K562 (cell line): ENCODE measurements around the gene ALOX5. TPM values are rescaled to one million over a fixed set of nuclear protein-coding genes. Genes with fewer than 3 reads are reported as not detected.

Experiments used
- ARNT ChIP-seq, 2 experiments: fragments of 450-650 bp; IDR thresholded peaks; 2 replicates each; pipeline ENCODE4 v1.6.1; 2016; ENCODE audit warnings: mild to moderate bottlenecking in 1 of 2
- BACH1 ChIP-seq: fragments of 200-800 bp; sonication (Bioruptor generic); IDR thresholded peaks from 2 replicates; pipeline ENCODE4 v1.6.1; 2016; ENCODE audit warnings: missing genetic modification characterization, missing compliant biosample characterization
- BRF2 ChIP-seq: IDR thresholded peaks from 3 replicates; pipeline ENCODE4 v1.6.1; 2011; ENCODE audit warnings: borderline replicate concordance, mild to moderate bottlenecking; ENCODE audit not compliant: insufficient read length, insufficient read depth
- CEBPB ChIP-seq: fragments of 450-650 bp; IDR thresholded peaks from 2 replicates; pipeline ENCODE4 v1.6.1; 2016; ENCODE audit warnings: missing genetic modification characterization, missing compliant biosample characterization
- FOXJ2 ChIP-seq: fragments of 200-800 bp; sonication (Bioruptor generic); IDR thresholded peaks from 2 replicates; pipeline ENCODE4 v1.6.1; 2016; ENCODE audit warnings: missing genetic modification characterization, missing compliant biosample characterization
- FOXP1 ChIP-seq: sonication (generic); formaldehyde crosslinking; IDR thresholded peaks from 2 replicates; pipeline ENCODE4 v1.8.0; 2022; ENCODE audit warnings: mild to moderate bottlenecking, missing genetic modification reagents
- GABPA ChIP-seq: fragments of 200-800 bp; sonication (Bioruptor generic); conservative IDR thresholded peaks from 2 replicates; pipeline ENCODE4 v1.6.1; 2016; ENCODE audit warnings: low read depth, missing genetic modification characterization, missing compliant biosample characterization
- GTF2F1 ChIP-seq: IDR thresholded peaks from 2 replicates; pipeline ENCODE4 v1.6.1; 2011; ENCODE audit warnings: low read depth, low read length, improper control_type of control experiment
- HOMEZ ChIP-seq: fragments of 250-450 bp; sonication (Bioruptor Pico); IDR thresholded peaks from 2 replicates; pipeline ENCODE4 v1.4.0; 2020; ENCODE audit warnings: mild to moderate bottlenecking, moderate library complexity
- MCM5 ChIP-seq: fragments of 450-650 bp; IDR thresholded peaks from 2 replicates; pipeline ENCODE4 v1.6.1; 2016; ENCODE audit warnings: low read depth
- NCOA2 ChIP-seq, 2 experiments: fragments of 450-650 bp; IDR thresholded peaks; 2 replicates each; pipeline ENCODE4 v1.6.1; 2018; ENCODE audit warnings: mild to moderate bottlenecking in 2 of 2, moderate library complexity in 1 of 2; ENCODE audit not compliant: partially characterized antibody in 2 of 2
- PHF20 ChIP-seq: fragments of 450-650 bp; IDR thresholded peaks from 2 replicates; pipeline ENCODE4 v1.6.1; 2018; ENCODE audit not compliant: partially characterized antibody
- PTBP1 ChIP-seq: fragments of 200-400 bp; formaldehyde crosslinking; IDR thresholded peaks from 2 replicates; pipeline ENCODE4 v1.6.1; 2017; ENCODE audit warnings: low read depth, low read length
- RFX1 ChIP-seq: fragments of 450-650 bp; IDR thresholded peaks from 2 replicates; pipeline ENCODE4 v1.6.1; 2016; ENCODE audit warnings: mild to moderate bottlenecking, moderate library complexity
- SMARCA4 ChIP-seq: fragments of 450-650 bp; IDR thresholded peaks from 2 replicates; pipeline ENCODE4 v1.6.1; 2016
- TAL1 ChIP-seq: fragments of 450-650 bp; IDR thresholded peaks from 2 replicates; pipeline ENCODE4 v1.6.1; 2016; ENCODE audit warnings: mild to moderate bottlenecking
- TGIF2 ChIP-seq: sonication (generic); formaldehyde crosslinking; IDR thresholded peaks from 2 replicates; pipeline ENCODE4 v1.8.1; 2022; ENCODE audit warnings: mild to moderate bottlenecking, missing genetic modification reagents, moderate library complexity
- VEZF1 ChIP-seq: fragments of 200-800 bp; sonication (Bioruptor generic); IDR thresholded peaks from 2 replicates; pipeline ENCODE4 v1.6.1; 2017; ENCODE audit warnings: missing genetic modification characterization, missing compliant biosample characterization
- WHSC1 ChIP-seq: IDR thresholded peaks from one replicate; pipeline ENCODE4 v1.6.1; 2012; ENCODE audit warnings: low read length, control low read depth, inconsistent platforms
- XRCC4 ChIP-seq: IDR thresholded peaks from one replicate; pipeline ENCODE4 v1.6.1; 2011; ENCODE audit not compliant: insufficient read depth, insufficient read length; ENCODE audit errors: extremely low read depth
- ZFPM2 ChIP-seq: fragments of 250-450 bp; sonication (Bioruptor Pico); IDR thresholded peaks from 2 replicates; pipeline ENCODE4 v1.5.1; 2022; ENCODE audit warnings: mild to moderate bottlenecking
- ZNF133 ChIP-seq: fragments of 250-450 bp; sonication (Bioruptor Pico); IDR thresholded peaks from 2 replicates; pipeline ENCODE4 v1.4.0; 2020; ENCODE audit warnings: mild to moderate bottlenecking
- ZNF23 ChIP-seq: fragments of 250-450 bp; sonication (Bioruptor Pico); IDR thresholded peaks from 2 replicates; pipeline ENCODE4 v1.4.0; 2020; ENCODE audit warnings: mild to moderate bottlenecking
- ZNF282 ChIP-seq: sonication (generic); formaldehyde crosslinking; IDR thresholded peaks from 2 replicates; pipeline ENCODE4 v1.8.1; 2023; ENCODE audit warnings: missing genetic modification reagents
- polyA plus RNA-seq, 8 experiments: library from polyadenylated mRNA; depleted of rRNA in 4 of 8; stranded (reverse) in 5 of 8; unstranded in 3 of 8; fragments of >200 nt; fragmentation: Nextera tagmentation in 2 of 8; fragmentation: Illumina TruSeq in 1 of 8; extraction: Ambion mirVana in 2 of 8; extraction: Trizol in 1 of 8; gene quantifications; 2 replicates each; pipeline versions ENCODE4 v1.2.1 to v1.2.3, GENCODE V29; 2011 to 2014; ENCODE audit warnings: inconsistent platforms in 1 of 8, missing spikeins in 1 of 8
- total RNA-seq, 7 experiments: library from RNA; depleted of rRNA in 6 of 7; stranded (reverse); fragments of >200 nt in 6 of 7; fragmentation: Illumina TruSeq in 2 of 7; extraction: Trizol in 2 of 7; gene quantifications; 2 replicates each; pipeline versions ENCODE4 v1.2.1 to v1.2.3, GENCODE V29; 2011 to 2021; ENCODE audit warnings: low replicate concordance in 1 of 7

Gene ALOX5
- total and polyA plus RNA-seq, 9 of the 15 experiments (the other 6 are each of a cell fraction or from before 2014, with no cell fraction given): 0.10 to 2.4 (median 1.4) TPM

GRCh38 chr10:45470098-45471012, 96.3 kb downstream of the ALOX5 start (continued):
- no peak for TF ChIP-seq HOMEZ (CRISPR knock-in tag)
- no peak for TF ChIP-seq XRCC4
- no peak for TF ChIP-seq BRF2
- TF ChIP-seq ARNT (IDR thresholded peaks at IDR 0.05): peak; percentile 96 to 99
- TF ChIP-seq PHF20: peak; percentile 82
- TF ChIP-seq ZNF133 (CRISPR knock-in tag): no peak
- TF ChIP-seq FOXJ2 (tag): peak; percentile 99
- no peak for TF ChIP-seq ZNF23 (CRISPR knock-in tag)
- no peak for TF ChIP-seq ZNF282 (CRISPR knock-in tag)
- TF ChIP-seq MCM5: no peak
- TF ChIP-seq WHSC1: no peak
- TF ChIP-seq BACH1: peak; percentile 81; the same call in 1 of the 2 replicates
- peak; percentile 90 for TF ChIP-seq CEBPB (tag)
- TF ChIP-seq VEZF1 (CRISPR knock-in tag): peak; percentile 83
- peak; percentile 54; the same call in 1 of the 2 replicates for TF ChIP-seq GTF2F1
- peak; percentile 100 for TF ChIP-seq SMARCA4
- TF ChIP-seq GABPA (tag): peak; percentile 63
- no peak for TF ChIP-seq PTBP1
- TF ChIP-seq RFX1: peak; percentile 30; the same call in 1 of the 2 replicates
- peak; percentile 94 for TF ChIP-seq FOXP1 (CRISPR knock-in tag)
- peak; percentile 94 for TF ChIP-seq NCOA2 (IDR thresholded peaks at IDR 0.05; ENCODE audit: partially characterized antibody in 2 of 2)
- TF ChIP-seq TGIF2: no peak
- TF ChIP-seq ZFPM2: peak; percentile 93
- peak; percentile 100 for TF ChIP-seq TAL1
